CD4-positive, alpha-beta T cell (primary cell): Measurements from ENCODE around the gene MTRF1. TPM values are rescaled to one million over a fixed set of nuclear protein-coding genes. Genes with fewer than 3 reads are reported as not detected.

Experiments used
- ATAC-seq: fragments of 200-7000 bp; cut with Tn5 transposase; one replicate; pipeline ENCODE4 v1.10.0; 2022; ENCODE audit warnings: mild to moderate bottlenecking; ENCODE audit not compliant: poor library complexity
- CTCF ChIA-PET: fragments of 350-600 bp; sonication (Branson Sonifier 250); formaldehyde crosslinking; loops from one replicate; lab custom pipeline; 2021; ENCODE audit warnings: antibody characterized with exemption, inconsistent platforms; lab: Charles Lee
- POLR2A ChIA-PET: fragments of 350-600 bp; sonication (Branson Sonifier 250); formaldehyde crosslinking; loops from one replicate; lab custom pipeline; 2021; ENCODE audit warnings: antibody characterized with exemption, inconsistent platforms; lab: Charles Lee
- DNase-seq, 14 experiments: peaks; one replicate each; pipeline ENCODE4 v3.0.0-alpha.2; 2013 to 2020; ENCODE audit warnings: mixed read lengths in 2 of 14
- H3K27ac ChIP-seq, 2 donors: one replicate each; pipeline versions ENCODE4 v1.5.1 to v1.7.0; 2013; ENCODE audit warnings: low read length in 2 of 2, low read depth in 1 of 2, mild to moderate bottlenecking in 1 of 2
- H3K27me3 ChIP-seq, 2 experiments: 1 replicate in 1 of 2; 2 replicates in 1 of 2; pipeline versions ENCODE4 v1.6.1 to v1.7.0; 2013; ENCODE audit warnings: low read length in 2 of 2, control low read depth in 1 of 2, mild to moderate bottlenecking in 1 of 2, moderate library complexity in 1 of 2; ENCODE audit not compliant: insufficient read depth in 2 of 2, control insufficient read depth in 1 of 2
- H3K36me3 ChIP-seq: one replicate; pipeline ENCODE4 v1.6.1; 2013; ENCODE audit warnings: low read length, control low read depth; ENCODE audit not compliant: insufficient read depth
- H3K4me1 ChIP-seq: one replicate; pipeline ENCODE4 v1.6.1; 2013; ENCODE audit warnings: low read length, control low read depth; ENCODE audit not compliant: insufficient read depth
- H3K4me3 ChIP-seq: one replicate; pipeline ENCODE4 v1.5.1; 2013; ENCODE audit warnings: mild to moderate bottlenecking, low read length, moderate library complexity
- H3K9me3 ChIP-seq, 2 experiments: 1 replicate in 1 of 2; 2 replicates in 1 of 2; pipeline versions ENCODE4 v1.6.1 to v1.7.0; 2013; ENCODE audit warnings: low read length in 2 of 2, mild to moderate bottlenecking in 2 of 2, control low read depth in 1 of 2, moderate library complexity in 1 of 2; ENCODE audit not compliant: control insufficient read depth in 1 of 2, insufficient read depth in 1 of 2
- H3K27ac Mint-ChIP-seq: one replicate; pipeline ENCODE4 v1.8.0; 2020; ENCODE audit warnings: mixed read lengths
- H3K27me3 Mint-ChIP-seq: one replicate; pipeline ENCODE4 v1.8.0; 2021; ENCODE audit warnings: mixed read lengths
- H3K36me3 Mint-ChIP-seq: one replicate; pipeline ENCODE4 v1.8.0; 2021; ENCODE audit warnings: low read depth, mixed read lengths
- H3K4me1 Mint-ChIP-seq: one replicate; pipeline ENCODE4 v1.8.0; 2021; ENCODE audit warnings: low read depth, mixed read lengths
- H3K4me3 Mint-ChIP-seq: one replicate; pipeline ENCODE4 v1.8.0; 2020; ENCODE audit warnings: mild to moderate bottlenecking, mixed read lengths
- H3K9me3 Mint-ChIP-seq: one replicate; pipeline ENCODE4 v1.8.0; 2020; ENCODE audit warnings: mixed read lengths
- intact Hi-C, 2 experiments: fragments of 100-400 bp; cut with DNase I in 1 of 2; cut with micrococcal nuclease in 1 of 2; formaldehyde crosslinking; loops; one replicate each; pipeline versions ENCODE4 v1.15.1 to v1.9.0; 2023 to 2025; cut with DNase I, micrococcal nuclease
- total RNA-seq, 174 experiments: library from RNA in 2 of 174; stranded (reverse) in 2 of 174; gene quantifications; one replicate each; pipeline ENCODE4 v1.2.3 and lab custom pipeline; 2021 to 2026
- TF ChIP-seq, protein P1 (sequence below): fragments of 200-600 bp; IDR thresholded peaks from one replicate; pipeline ENCODE4 v1.8.0; 2022; ENCODE audit warnings: antibody characterized with exemption, mild to moderate bottlenecking

The MTRF1 gene
- total RNA-seq, 2 experiments from 2014 or later, result 15.7 to 17.8 TPM

DNA sequence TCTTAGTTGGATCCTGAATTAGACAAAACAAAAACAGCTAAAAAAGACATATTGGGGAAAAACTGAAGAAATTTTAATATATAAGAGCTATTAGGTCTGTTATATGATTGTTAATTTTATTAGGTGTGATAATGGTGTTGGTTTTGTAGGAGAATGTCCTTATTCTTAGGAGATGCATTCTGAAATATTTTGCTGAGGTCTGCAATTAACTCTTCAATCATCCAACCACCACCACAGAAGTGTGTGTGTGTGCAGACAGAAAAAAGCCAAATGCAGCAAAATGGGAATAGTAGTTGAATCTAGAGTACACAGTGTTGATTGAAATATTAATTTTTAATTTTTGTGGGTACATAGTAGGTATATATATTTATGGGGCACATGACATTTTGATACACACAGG is 56.9 kb downstream of the MTRF1 start:
- no peaks in the 10 kb centered on the region for H3K36me3 ChIP-seq
- peaks cover 19% of the 10 kb centered on the region for H3K9me3 Mint-ChIP-seq
- H3K27ac ChIP-seq, result no peak overlapping the region
- no peak overlapping the region for H3K4me3 ChIP-seq
- H3K27me3 Mint-ChIP-seq, result no peaks in the 10 kb centered on the region
- POLR2A ChIA-PET, result no interaction called here
- no peak overlapping the region for H3K4me3 Mint-ChIP-seq
- no peak overlapping the region for H3K27ac Mint-ChIP-seq
- H3K36me3 Mint-ChIP-seq, result no peaks in the 10 kb centered on the region
- intact Hi-C loops, result no loop called here
- no peaks in the 10 kb centered on the region for H3K27me3 ChIP-seq
- H3K4me1 ChIP-seq, result no peaks in the 10 kb centered on the region
- ATAC-seq, result no peak
- no peaks in the 10 kb centered on the region for H3K4me1 Mint-ChIP-seq
- CTCF ChIA-PET, result interaction anchor here (1.3 kb wide), 1 partner anchor 10 kb away, joined by 6 read pairs; no protein-coding TSS in a partner anchor
- no peak for DNase-seq
- TF ChIP-seq, protein P1, sequence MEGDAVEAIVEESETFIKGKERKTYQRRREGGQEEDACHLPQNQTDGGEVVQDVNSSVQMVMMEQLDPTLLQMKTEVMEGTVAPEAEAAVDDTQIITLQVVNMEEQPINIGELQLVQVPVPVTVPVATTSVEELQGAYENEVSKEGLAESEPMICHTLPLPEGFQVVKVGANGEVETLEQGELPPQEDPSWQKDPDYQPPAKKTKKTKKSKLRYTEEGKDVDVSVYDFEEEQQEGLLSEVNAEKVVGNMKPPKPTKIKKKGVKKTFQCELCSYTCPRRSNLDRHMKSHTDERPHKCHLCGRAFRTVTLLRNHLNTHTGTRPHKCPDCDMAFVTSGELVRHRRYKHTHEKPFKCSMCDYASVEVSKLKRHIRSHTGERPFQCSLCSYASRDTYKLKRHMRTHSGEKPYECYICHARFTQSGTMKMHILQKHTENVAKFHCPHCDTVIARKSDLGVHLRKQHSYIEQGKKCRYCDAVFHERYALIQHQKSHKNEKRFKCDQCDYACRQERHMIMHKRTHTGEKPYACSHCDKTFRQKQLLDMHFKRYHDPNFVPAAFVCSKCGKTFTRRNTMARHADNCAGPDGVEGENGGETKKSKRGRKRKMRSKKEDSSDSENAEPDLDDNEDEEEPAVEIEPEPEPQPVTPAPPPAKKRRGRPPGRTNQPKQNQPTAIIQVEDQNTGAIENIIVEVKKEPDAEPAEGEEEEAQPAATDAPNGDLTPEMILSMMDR, result no peak
- peaks cover 5 to 7% of the 10 kb centered on the region in 2 experiments for H3K9me3 ChIP-seq

GRCh38 chr13:41203810-41204209 is 59.6 kb downstream of the MTRF1 start:
- Histone ChIP-seq H3K4me3 (no peak overlapping the region), H3K4me1 (no peaks in the 10 kb centered on the region), H3K27me3 (no peaks in the 10 kb centered on the region), H3K27ac (no peak overlapping the region), H3K36me3 (no peaks in the 10 kb centered on the region), H3K9me3 (no peaks in the 10 kb centered on the region)
- no peak for ATAC-seq
- ChIA-PET CTCF (no interaction called here), POLR2A (no interaction called here)
- H3K27ac Mint-ChIP-seq, result no peak overlapping the region
- H3K9me3 Mint-ChIP-seq, result peaks cover 6% of the 10 kb centered on the region
- H3K4me3 Mint-ChIP-seq, result no peak overlapping the region
- no peaks in the 10 kb centered on the region for H3K27me3 Mint-ChIP-seq
- H3K4me1 Mint-ChIP-seq, result no peaks in the 10 kb centered on the region
- intact Hi-C loops, result no loop called here
- DNase-seq, result no peak
- H3K36me3 Mint-ChIP-seq, result no peaks in the 10 kb centered on the region
- TF ChIP-seq, protein P1, result no peak

DNA sequence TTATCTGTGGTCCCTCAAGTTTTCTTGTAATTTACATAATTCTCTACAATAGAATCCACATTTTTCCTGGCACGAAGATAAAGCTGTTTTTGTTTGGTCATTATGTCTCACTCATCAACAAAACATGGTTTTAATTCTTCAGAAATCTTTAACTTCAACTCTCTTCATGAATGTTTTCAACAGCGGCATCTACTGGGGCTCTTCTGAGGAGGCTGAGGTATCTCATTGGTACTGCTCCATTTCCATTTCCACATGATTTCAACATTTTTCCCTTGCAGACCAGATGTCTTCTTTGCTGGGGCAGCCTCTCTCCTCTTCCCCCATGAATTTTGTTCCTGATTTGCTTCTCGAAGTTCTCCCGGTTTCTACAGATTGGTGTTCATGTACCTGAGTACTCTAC is 63.2 kb downstream of the MTRF1 start:
- no peaks in the 10 kb centered on the region for H3K9me3 Mint-ChIP-seq
- no peaks in the 10 kb centered on the region for H3K36me3 Mint-ChIP-seq
- no peak for DNase-seq
- Histone ChIP-seq H3K4me3 (no peak overlapping the region), H3K36me3 (no peaks in the 10 kb centered on the region), H3K27me3 (no peaks in the 10 kb centered on the region), H3K4me1 (no peaks in the 10 kb centered on the region), H3K9me3 (no peaks in the 10 kb centered on the region), H3K27ac (no peak overlapping the region)
- no peaks in the 10 kb centered on the region for H3K4me1 Mint-ChIP-seq
- H3K27ac Mint-ChIP-seq, result no peak overlapping the region
- TF ChIP-seq, protein P1, result no peak
- no peaks in the 10 kb centered on the region for H3K27me3 Mint-ChIP-seq
- ChIA-PET CTCF (no interaction called here), POLR2A (no interaction called here)
- no peak for ATAC-seq
- intact Hi-C loops, result no loop called here
- H3K4me3 Mint-ChIP-seq, result no peak overlapping the region
